Measurements from ENCODE around the gene FHDC1.

FHDC1 gene

DNA sequence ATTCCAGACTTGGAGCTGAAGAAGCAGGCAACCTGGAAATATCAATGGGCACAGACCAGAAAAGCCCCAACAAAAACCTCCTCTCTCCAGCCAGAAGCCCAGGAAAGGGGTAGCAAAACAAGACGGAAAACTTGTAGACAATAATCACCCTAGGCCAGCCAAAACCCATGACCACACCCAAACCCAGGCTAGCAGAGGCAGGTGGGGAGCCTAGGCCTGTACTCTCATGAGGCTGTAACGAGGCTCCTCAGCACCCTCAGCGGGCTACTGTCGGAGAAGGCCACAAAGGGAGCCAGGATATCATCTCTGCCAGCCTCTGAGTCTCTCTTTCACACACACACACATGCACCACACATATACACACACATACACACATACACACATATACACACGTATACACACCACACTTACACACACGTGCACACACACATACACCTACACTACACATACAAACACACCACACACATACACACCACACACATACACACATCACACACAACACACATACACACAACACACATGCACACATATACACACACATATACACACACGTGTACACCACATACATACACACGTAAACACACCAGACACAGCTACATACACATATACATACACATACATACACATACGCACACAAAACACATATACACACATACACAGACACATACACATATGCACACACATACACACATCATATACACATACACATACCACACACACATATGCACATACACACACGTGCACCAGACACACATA is 90.6 kb downstream of the FHDC1 start:
- TF ChIP-seq, protein P1, sequence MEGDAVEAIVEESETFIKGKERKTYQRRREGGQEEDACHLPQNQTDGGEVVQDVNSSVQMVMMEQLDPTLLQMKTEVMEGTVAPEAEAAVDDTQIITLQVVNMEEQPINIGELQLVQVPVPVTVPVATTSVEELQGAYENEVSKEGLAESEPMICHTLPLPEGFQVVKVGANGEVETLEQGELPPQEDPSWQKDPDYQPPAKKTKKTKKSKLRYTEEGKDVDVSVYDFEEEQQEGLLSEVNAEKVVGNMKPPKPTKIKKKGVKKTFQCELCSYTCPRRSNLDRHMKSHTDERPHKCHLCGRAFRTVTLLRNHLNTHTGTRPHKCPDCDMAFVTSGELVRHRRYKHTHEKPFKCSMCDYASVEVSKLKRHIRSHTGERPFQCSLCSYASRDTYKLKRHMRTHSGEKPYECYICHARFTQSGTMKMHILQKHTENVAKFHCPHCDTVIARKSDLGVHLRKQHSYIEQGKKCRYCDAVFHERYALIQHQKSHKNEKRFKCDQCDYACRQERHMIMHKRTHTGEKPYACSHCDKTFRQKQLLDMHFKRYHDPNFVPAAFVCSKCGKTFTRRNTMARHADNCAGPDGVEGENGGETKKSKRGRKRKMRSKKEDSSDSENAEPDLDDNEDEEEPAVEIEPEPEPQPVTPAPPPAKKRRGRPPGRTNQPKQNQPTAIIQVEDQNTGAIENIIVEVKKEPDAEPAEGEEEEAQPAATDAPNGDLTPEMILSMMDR (IDR thresholded peaks at IDR 0.05; ENCODE audit: low read depth, low read length, missing control alignments): no peak
- H3K4me3 ChIP-seq (ENCODE audit: low read depth, low read length): no peak overlapping the region
- no peak for DNase-seq (ENCODE audit: low read depth)

DNA sequence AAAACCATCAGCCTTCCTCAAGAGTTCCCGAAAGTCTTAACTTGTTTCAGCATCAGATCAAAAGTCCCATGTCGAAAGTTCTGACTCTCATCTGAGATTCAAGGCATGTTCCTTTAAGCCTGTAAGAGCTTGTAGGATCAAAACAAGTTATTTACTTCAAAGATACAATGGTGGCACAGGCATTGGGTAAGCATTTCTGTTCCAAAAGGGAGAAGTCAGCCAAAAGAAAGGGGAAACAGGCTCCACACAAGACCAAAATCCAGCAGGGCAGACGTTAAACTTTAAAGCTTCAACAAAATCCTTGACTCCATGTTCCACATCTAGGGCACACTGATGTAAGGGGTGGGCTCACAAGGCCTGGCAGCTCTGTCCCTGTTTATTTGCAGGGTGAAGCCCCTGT is 91.7 kb downstream of the FHDC1 start:
- H3K4me3 ChIP-seq (ENCODE audit: low read depth, low read length): no peak overlapping the region
- TF ChIP-seq, protein P1 (IDR thresholded peaks at IDR 0.05; ENCODE audit: low read depth, low read length, missing control alignments): no peak
- no peak for DNase-seq (ENCODE audit: low read depth)

DNA sequence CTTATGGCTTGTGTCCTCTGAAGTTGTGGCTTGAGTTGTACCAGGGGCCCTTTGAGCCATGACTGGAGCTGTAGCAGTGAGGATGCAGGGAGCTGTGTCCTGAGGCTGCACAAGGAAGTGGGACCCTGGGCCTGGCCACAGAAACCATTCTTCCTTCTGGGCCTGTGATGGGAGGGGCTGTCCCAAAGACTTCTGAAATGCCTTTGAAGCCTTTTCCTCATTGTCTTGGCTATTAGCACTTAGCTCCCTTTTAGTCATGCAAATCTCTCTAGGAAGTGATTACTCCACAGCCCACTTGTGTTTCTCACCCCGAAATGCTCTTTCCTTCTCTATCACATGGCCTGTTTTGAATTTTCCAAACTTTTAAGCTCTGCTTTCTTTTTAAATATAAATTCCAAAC is 92.4 kb downstream of the FHDC1 start:
- no peak for DNase-seq (ENCODE audit: low read depth)
- TF ChIP-seq, protein P1 (IDR thresholded peaks at IDR 0.05; ENCODE audit: low read depth, low read length, missing control alignments): no peak
- no peak overlapping the region for H3K4me3 ChIP-seq (ENCODE audit: low read depth, low read length)

All from GM12864 (cell line).